Cardiac fibroblast (primary cell): ENCODE measurements around the gene DENND2D.

Source experiments
- DNase-seq, 2 donors: peaks; one replicate each; pipeline versions ENCODE4 v3.0.0 to v3.0.0-alpha.2; 2010; ENCODE audit warnings: low read depth in 2 of 2
- H3K4me3 ChIP-seq, 2 donors: replicated peaks in 1 of 2; 1 replicate in 1 of 2; 2 replicates in 1 of 2; pipeline ENCODE4 v1.5.1; 2011; ENCODE audit warnings: low read depth in 2 of 2, low read length in 2 of 2, mild to moderate bottlenecking in 2 of 2, moderate library complexity in 1 of 2
- TF ChIP-seq, protein P1 (sequence below): IDR thresholded peaks from one replicate; pipeline ENCODE4 v1.5.1; 2011; ENCODE audit warnings: low read depth, mild to moderate bottlenecking, low read length, inconsistent platforms

Gene DENND2D

DNA sequence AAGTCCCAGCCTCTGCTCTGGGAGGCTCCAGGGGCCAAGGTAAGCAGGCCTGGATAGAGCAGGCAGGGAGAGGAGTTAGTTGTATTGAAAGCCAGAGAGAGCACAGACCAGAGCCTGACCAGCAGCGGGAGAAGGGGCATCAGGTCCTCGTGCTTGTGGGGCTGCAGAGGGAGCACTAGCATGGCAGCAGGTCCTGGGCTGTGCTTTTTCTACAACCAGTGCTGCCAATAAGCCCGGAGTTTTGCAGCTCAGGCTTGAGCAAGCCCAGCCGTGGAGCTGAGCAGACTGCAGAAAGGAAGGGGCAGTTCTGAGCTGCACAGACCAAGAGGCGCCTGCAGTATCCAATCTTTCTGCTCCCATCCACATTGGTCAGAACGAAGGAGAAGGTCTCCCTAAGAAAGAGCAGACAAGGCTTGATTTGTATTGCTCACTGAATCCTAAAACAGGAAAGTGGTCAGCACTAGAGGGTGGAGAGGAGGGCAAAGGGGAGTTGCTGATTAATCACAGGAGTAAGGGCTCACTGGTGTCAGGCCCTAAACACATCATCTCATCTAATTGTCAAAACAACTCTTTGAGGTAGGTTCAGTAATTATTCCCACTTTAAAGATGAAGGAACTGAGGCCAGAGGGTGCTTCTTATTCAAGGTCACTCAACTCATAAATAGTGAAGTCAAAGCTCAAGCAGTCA lies 2.7 kb downstream of the DENND2D start:
- TF ChIP-seq, protein P1, sequence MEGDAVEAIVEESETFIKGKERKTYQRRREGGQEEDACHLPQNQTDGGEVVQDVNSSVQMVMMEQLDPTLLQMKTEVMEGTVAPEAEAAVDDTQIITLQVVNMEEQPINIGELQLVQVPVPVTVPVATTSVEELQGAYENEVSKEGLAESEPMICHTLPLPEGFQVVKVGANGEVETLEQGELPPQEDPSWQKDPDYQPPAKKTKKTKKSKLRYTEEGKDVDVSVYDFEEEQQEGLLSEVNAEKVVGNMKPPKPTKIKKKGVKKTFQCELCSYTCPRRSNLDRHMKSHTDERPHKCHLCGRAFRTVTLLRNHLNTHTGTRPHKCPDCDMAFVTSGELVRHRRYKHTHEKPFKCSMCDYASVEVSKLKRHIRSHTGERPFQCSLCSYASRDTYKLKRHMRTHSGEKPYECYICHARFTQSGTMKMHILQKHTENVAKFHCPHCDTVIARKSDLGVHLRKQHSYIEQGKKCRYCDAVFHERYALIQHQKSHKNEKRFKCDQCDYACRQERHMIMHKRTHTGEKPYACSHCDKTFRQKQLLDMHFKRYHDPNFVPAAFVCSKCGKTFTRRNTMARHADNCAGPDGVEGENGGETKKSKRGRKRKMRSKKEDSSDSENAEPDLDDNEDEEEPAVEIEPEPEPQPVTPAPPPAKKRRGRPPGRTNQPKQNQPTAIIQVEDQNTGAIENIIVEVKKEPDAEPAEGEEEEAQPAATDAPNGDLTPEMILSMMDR, result peak; percentile 31
- no peak overlapping the region for H3K4me3 ChIP-seq
- peak; percentile 17 to 54 for DNase-seq

DNA sequence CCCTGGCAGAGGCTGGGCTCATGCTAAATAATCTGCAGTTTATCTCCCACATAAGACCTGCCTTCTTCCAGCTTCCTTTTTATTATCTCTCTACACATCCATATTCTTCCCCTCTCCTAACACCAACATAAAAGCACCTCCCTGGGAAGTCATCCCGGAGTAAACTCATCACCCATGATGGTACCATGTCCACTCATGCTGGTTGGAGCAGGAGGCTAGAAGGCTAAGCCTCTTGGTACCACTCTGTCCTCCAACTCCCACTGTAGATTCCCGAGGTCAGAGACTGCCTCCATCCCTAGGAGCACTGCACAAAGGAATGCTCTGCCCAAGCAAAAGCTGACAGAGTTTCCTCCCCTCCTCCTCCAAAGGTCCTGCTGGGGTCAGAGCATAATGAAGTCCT lies 4.2 kb downstream of the DENND2D start:
- H3K4me3 ChIP-seq, result no peak overlapping the region
- TF ChIP-seq, protein P1, result no peak
- no peak for DNase-seq

DNA sequence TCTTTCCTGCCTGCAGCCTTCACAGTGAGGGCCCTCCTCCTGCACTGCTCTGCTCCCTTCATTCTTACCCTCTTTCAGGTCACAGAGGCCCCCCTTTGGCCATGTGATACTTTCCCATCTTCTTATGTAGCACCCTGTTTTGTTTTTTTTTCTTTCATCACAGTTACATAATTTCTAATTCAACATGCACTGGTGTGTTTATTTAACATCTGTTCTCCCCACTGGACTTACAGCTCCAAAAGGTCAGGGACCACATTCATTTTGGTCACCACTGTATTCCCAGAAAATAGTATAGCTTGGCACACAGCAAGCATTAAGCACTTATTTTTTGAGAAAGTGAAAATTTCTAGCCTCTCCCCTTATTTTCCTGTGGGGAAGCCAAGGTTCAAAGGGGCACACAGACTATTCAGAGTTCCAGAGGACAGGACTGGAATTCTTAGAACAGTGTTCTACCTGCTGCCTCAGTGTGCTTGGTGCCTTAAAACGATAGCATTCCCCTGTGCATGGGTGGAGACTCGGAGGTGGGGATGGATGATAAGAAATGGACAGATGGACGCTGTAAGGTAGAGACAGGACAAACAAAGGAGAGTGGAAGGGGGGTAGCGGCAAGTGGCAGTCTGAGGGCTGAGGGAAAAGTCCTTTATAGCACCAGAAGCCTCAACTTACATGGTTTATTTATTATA lies 5.3 kb downstream of the DENND2D start:
- TF ChIP-seq, protein P1, result no peak
- DNase-seq, result no peak
- H3K4me3 ChIP-seq, result no peak overlapping the region

DNA sequence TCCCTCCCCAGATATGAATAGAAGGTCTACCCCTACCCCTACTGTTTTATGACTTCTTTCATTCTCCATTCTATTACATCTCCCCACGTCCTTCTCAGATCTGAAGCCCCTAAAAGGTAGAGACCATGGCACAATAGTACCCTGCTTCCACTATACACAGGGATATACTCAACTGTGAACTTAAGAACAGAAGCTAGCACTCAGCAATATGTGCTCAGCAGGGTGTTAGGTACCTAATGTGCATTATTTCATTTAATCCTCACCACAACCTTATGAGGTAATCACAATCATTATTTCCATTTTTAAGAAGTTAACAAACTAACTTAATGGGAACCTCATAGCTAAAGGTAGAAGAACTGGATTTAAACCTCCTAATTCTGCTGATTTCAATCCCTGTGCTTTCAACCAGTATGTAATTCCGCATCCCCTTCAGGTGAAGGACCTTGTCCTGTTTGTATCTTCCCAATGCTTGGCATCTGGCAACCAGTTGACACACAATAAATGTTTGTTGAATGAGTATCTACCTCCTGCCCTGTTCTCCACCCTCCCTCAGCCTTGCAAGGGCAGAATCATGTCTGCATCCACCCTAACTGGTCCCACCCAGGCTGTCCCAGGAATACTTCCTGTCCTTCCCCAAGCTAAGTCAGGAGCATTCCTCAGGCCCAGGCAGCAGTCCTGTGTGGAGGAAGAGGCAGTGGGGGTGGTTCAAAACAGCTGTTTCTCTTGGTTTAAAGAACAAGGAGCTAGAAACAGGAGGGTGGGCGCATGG lies 6.5 kb downstream of the DENND2D start:
- no peak overlapping the region for H3K4me3 ChIP-seq
- DNase-seq, result no peak
- TF ChIP-seq, protein P1, result no peak

DNA sequence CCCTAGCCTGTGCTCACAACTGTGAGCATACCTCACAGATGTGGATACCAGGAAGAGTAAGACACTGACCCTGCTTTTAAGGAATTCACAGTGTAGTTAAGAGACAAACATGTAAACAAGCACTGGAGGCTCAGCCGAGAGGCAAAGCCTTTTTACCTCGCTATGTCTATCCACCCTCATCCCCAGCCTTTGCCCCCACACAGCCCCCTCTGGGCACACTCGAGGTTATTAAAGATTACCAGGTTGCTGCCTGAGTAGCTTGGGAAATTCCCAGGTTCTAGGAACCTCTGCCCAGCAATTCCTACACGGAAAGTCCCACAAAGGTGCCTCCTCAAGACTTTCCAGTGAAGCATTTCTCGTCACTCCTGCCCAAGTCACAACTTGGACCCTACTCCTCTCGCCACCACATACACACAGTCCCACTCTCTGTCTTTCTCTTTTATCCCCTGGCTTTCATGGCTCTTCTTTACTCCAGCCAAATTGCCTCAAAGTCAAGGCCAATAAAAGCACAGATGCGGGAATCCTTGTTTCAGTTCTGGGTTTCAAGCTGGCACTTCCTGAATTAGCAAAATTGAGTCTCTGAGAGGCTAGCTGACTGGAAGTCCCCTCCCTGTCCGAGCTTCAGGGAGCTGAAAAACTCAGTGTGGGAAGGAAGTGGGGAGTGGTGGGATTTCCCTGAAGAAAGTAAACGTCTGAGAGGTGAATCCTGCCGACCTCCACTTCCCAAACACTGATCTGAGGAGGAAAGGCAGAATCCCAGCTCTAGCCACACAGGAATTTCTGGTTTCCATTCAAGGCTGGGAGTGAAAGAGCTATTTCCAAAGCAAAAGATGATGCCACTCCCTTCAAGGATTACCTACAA lies 7.6 kb downstream of the DENND2D start:
- DNase-seq, result no peak
- no peak overlapping the region for H3K4me3 ChIP-seq
- TF ChIP-seq, protein P1, result no peak

DNA sequence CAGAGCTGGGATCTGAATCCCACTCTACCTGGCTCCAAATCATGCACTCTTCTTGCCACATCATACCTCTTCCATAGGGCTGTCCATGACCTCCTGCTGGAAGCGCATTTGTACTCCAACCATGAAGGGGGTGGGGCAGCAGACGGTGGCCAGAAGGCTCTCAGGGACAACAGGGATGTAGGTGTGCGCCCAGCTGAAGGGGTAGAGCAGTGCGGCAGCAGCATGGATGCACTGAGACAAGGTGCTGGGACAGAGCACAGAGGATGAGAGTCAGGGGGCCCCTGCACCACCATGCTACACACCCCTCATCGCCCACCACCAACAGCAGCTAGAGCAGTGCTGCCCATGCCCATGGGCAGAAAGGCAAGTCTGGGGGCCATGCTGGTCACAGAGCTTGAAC lies 8.4 kb downstream of the DENND2D start:
- TF ChIP-seq, protein P1, result no peak
- DNase-seq, result no peak
- H3K4me3 ChIP-seq, result no peak overlapping the region
